Activated naive CD4-positive, alpha-beta T cell treated with anti-CD3 and anti-CD28 coated beads for 36 hours (primary cell): ENCODE data around the gene SDC1. TPM values are rescaled to one million over a fixed set of nuclear protein-coding genes. Genes with fewer than 3 reads are reported as not detected.

Experiments used
- CTCF ChIA-PET: fragments of 350-600 bp; sonication (Branson Sonifier 250); formaldehyde crosslinking; loops from one replicate; lab custom pipeline; 2021; ENCODE audit warnings: antibody characterized with exemption; lab: Charles Lee
- DNase-seq: peaks from one replicate; pipeline ENCODE4 v3.0.0-alpha.2; 2020
- H3K27ac Mint-ChIP-seq: one replicate; pipeline ENCODE4 v1.8.0; 2021; ENCODE audit warnings: mild to moderate bottlenecking, mixed read lengths
- H3K27me3 Mint-ChIP-seq: one replicate; pipeline ENCODE4 v1.8.0; 2021; ENCODE audit warnings: low read depth, mixed read lengths
- H3K36me3 Mint-ChIP-seq: one replicate; pipeline ENCODE4 v1.8.0; 2021; ENCODE audit warnings: low read depth, mixed read lengths
- H3K4me1 Mint-ChIP-seq: one replicate; pipeline ENCODE4 v1.8.0; 2021; ENCODE audit warnings: low read depth, mixed read lengths
- H3K4me3 Mint-ChIP-seq: one replicate; pipeline ENCODE4 v1.8.0; 2021; ENCODE audit warnings: mild to moderate bottlenecking, moderate library complexity, mixed read lengths
- H3K9me3 Mint-ChIP-seq: one replicate; pipeline ENCODE4 v1.8.0; 2021; ENCODE audit warnings: mixed read lengths
- intact Hi-C: fragments of 100-400 bp; cut with micrococcal nuclease; formaldehyde crosslinking; loops from one replicate; pipeline ENCODE4 v1.15.1; 2023
- total RNA-seq, 2 experiments: library from RNA; stranded (reverse); gene quantifications; one replicate each; pipeline ENCODE4 v1.2.3, GENCODE V29; 2021

Gene SDC1
- total RNA-seq, 2 experiments from 2014 or later, result 0.67 TPM

DNA sequence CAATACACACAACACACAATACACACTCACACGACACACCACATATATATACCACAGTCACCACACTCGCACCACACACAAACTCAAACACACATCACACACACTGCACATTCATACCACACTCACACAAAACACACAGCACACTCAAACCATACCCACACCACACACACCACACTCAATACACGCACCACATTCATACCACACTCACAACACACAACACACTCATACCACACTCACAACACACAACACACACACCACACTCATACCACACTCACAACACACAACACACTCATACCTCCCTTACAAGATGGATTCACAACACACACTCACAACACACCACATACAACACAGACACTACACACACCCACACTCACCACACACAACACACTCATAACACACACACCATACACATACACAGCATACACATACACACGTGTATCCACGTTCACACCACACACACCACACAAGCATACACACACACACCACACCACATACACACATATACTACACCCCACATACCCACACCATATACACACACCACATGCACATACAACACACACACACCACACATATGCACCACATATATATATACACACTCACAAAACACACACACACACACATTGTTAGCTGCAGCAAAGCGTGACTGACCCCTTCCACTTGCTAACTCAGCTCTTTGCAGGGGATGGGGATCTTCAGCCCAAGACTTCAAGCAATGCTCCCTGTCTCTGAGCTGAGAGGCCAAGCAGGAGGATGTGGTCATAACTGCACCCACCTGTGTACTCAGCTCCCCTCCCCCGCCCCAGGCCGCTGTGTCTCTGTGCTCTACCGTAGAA lies 59.0 kb downstream of the SDC1 start:
- Mint-ChIP-seq H3K4me1 (no peaks in the 10 kb centered on the region), H3K9me3 (no peaks in the 10 kb centered on the region), H3K27ac (no peak overlapping the region), H3K36me3 (no peaks in the 10 kb centered on the region), H3K27me3 (no peaks in the 10 kb centered on the region), H3K4me3 (no peak overlapping the region)
- intact Hi-C loops, result no loop called here
- peak; percentile 11 for DNase-seq
- CTCF ChIA-PET, result no interaction called here

GRCh38 chr2:20164734-20165478 lies 60.0 kb downstream of the SDC1 start:
- H3K27me3 Mint-ChIP-seq, result no peaks in the 10 kb centered on the region
- CTCF ChIA-PET, result no interaction called here
- H3K4me3 Mint-ChIP-seq, result no peak overlapping the region
- no peaks in the 10 kb centered on the region for H3K4me1 Mint-ChIP-seq
- no peak for DNase-seq
- H3K27ac Mint-ChIP-seq, result no peak overlapping the region
- no peaks in the 10 kb centered on the region for H3K36me3 Mint-ChIP-seq
- intact Hi-C loops, result no loop called here
- no peaks in the 10 kb centered on the region for H3K9me3 Mint-ChIP-seq

DNA sequence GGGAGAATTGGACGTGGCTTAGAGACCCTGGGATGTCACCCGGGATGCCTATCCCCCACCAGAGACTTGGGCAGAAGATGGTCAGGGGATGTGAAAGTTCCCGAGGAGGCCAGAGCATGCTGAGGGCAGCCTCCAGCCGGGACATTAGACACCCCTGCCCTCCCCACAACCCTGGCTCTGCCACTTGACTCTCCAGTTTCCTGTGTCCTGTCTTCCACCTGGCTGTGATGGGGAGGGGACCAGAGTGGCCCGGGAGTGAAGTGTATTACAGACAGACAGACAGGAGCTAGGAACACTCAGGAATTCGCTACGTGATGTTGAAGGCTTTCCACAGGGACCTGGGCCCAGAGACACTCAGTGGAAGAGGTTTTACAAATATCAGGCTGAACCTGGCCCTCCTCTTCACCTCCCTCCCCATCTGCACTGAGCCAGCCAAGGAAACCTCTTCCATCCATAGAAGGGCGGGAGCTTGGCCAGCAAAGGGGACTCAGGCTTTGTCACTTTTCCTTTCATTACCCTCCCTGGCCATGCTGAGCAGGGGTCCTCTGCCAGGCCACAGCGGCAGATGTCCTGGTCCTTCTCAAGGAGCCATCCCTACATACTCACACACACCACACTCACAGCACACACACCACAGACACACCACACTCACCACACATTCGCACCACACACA lies 60.7 kb downstream of the SDC1 start:
- H3K4me3 Mint-ChIP-seq, result no peak overlapping the region
- peaks cover 4% of the 10 kb centered on the region for H3K27me3 Mint-ChIP-seq
- no peak for DNase-seq
- CTCF ChIA-PET, result no interaction called here
- intact Hi-C loops, result no loop called here
- H3K9me3 Mint-ChIP-seq, result peaks cover 5% of the 10 kb centered on the region
- no peak overlapping the region for H3K27ac Mint-ChIP-seq
- H3K4me1 Mint-ChIP-seq, result no peaks in the 10 kb centered on the region
- H3K36me3 Mint-ChIP-seq, result no peaks in the 10 kb centered on the region

DNA sequence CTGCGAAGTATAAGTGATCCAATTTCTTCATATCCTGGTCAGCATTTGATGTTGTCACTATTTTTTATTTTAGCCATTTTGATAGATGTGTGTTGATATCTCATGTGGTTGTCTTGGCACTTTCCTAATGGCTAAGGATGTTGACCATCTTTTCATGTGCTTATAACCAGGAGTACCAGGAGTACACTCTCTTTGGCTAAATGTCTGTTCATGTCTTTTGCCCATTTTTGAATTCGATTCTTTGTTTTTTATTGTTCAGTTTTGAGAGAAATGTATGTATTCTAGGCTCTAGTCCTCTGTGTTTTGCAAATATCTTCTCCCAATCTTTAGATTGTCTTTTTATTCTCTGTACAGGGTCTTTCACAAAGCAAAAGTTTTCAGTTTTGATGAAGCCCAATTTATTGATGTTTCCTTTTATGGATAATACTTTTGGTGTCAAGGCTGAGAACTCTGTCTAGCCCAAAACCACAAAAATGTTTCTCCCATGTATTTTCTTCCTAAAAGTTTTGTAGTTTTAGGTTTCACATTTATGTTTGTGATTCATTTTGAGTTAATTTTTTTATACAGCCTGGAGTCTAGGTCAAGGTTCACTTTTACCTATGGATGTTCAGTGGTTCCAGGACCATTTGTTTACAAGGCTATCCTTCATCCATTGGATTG lies 65.4 kb downstream of the SDC1 start:
- Mint-ChIP-seq H3K27ac (no peak overlapping the region), H3K9me3 (peaks cover 5% of the 10 kb centered on the region), H3K4me1 (no peaks in the 10 kb centered on the region), H3K27me3 (peaks cover 8% of the 10 kb centered on the region), H3K4me3 (no peak overlapping the region), H3K36me3 (no peaks in the 10 kb centered on the region)
- CTCF ChIA-PET, result no interaction called here
- no peak for DNase-seq
- intact Hi-C loops, result no loop called here

DNA sequence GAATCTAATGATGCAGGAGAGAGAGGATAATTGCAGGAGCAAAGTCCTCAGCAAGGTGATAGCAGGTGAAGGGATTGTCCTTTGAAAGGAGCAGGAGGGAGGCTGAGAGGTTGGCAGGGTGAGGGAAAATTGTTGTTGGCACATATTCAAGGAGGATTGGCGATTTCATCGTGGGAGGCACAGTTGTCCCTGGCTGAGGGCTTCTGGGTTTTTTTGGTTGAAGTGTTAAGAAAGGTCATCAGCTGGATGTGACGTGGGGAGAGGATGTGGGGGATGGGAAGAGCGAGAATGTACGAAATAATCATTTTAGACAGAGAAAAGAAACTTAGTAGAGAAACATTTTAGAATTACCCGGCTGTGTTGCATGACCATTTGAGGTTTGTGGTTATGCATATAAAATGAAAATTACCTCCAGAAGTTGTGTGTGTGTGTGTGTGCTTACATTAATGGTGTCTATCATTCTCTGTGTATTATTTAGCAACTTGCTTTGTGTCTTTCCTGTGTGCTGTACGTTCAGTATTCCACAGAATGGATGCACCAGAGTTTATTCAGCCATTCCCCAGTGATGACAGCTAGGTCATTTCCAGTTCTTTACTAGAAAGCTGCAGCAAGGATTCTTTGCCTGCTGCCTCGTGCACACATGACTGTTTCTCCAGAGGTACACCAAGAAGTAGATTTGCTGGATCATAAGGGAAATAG lies 67.6 kb downstream of the SDC1 start:
- CTCF ChIA-PET, result no interaction called here
- no peak for DNase-seq
- H3K4me1 Mint-ChIP-seq, result no peaks in the 10 kb centered on the region
- peaks cover 8% of the 10 kb centered on the region for H3K27me3 Mint-ChIP-seq
- no peak overlapping the region for H3K4me3 Mint-ChIP-seq
- peaks cover 5% of the 10 kb centered on the region for H3K9me3 Mint-ChIP-seq
- intact Hi-C loops, result no loop called here
- H3K36me3 Mint-ChIP-seq, result no peaks in the 10 kb centered on the region
- H3K27ac Mint-ChIP-seq, result no peak overlapping the region

DNA sequence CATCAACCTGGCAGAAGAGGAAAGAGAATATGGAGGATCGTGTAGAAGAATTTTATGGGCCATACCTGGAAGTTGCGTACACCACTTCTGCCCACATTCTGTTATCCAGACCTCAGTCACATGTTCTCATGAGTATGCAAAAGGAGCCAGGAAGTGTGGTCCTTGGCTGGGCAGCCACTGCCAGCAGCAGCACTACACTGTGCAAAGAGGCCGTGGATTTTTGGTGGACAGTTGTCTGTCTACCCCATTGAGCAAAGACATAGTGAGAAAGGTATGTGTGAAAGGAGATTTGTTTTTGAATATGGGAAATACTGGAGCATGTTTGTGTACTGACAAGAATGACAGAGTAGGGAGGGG lies 68.1 kb downstream of the SDC1 start:
- no peaks in the 10 kb centered on the region for H3K4me1 Mint-ChIP-seq
- peaks cover 8% of the 10 kb centered on the region for H3K27me3 Mint-ChIP-seq
- no peak for DNase-seq
- no peak overlapping the region for H3K27ac Mint-ChIP-seq
- intact Hi-C loops, result no loop called here
- H3K4me3 Mint-ChIP-seq, result no peak overlapping the region
- no peaks in the 10 kb centered on the region for H3K36me3 Mint-ChIP-seq
- H3K9me3 Mint-ChIP-seq, result peaks cover 5% of the 10 kb centered on the region
- CTCF ChIA-PET, result no interaction called here

GRCh38 chr2:20156076-20156759 lies 68.7 kb downstream of the SDC1 start:
- no peak overlapping the region for H3K4me3 Mint-ChIP-seq
- CTCF ChIA-PET, result no interaction called here

DNA sequence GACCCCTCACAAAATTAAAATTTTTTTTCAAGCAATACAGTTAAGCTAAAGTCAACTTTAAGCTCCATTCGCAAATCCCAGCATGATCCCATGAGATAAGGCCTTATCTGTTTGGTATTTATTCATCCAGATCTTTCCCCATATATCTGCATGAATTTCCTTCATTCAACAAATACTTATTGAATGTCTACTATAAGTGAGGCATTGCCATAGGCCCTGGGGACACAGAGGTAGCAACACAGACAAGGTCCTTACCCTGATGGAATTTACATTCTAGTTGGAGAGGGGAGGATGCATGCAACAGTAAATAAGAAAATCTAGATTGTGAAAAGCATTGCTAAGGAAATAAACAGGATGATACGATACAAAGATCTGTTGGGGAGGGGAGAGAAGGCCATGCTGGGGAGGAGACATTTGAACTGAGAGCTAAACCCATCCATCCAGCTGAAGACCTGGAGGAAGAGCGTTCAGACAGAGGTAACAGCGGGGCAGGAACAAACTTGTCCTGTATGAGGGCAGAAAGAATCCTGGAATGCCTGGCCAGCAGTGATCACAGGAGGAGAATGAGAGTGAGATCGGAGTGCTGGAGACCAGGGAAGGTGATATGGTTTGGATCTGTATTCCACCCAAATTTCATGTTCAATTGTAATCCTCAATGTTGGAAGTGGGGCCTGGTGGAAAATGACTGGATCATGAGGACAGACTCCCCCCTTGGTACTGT lies 71.6 kb downstream of the SDC1 start:
- H3K27me3 Mint-ChIP-seq, result peaks cover 3% of the 10 kb centered on the region
- no peak for DNase-seq
- CTCF ChIA-PET, result no interaction called here
- intact Hi-C loops, result no loop called here
- no peak overlapping the region for H3K4me3 Mint-ChIP-seq
- no peaks in the 10 kb centered on the region for H3K36me3 Mint-ChIP-seq
- H3K27ac Mint-ChIP-seq, result no peak overlapping the region
- H3K9me3 Mint-ChIP-seq, result no peaks in the 10 kb centered on the region
- no peaks in the 10 kb centered on the region for H3K4me1 Mint-ChIP-seq

More at GRCh38 chr2:20156076-20156759, 68.7 kb downstream of the SDC1 start:
- H3K27ac Mint-ChIP-seq, result no peak overlapping the region
- intact Hi-C loops, result no loop called here
- H3K36me3 Mint-ChIP-seq, result no peaks in the 10 kb centered on the region
- H3K9me3 Mint-ChIP-seq, result peaks cover 5% of the 10 kb centered on the region
- no peaks in the 10 kb centered on the region for H3K4me1 Mint-ChIP-seq
- peaks cover 8% of the 10 kb centered on the region for H3K27me3 Mint-ChIP-seq
- no peak for DNase-seq

- H3K36me3 Mint-ChIP-seq, result no peaks in the 10 kb centered on the region
- no peak overlapping the region for H3K27ac Mint-ChIP-seq
- H3K9me3 Mint-ChIP-seq, result no peaks in the 10 kb centered on the region
- no peak for DNase-seq
- intact Hi-C loops, result no loop called here
- no peak overlapping the region for H3K4me3 Mint-ChIP-seq
- peaks cover 9% of the 10 kb centered on the region for H3K27me3 Mint-ChIP-seq
- CTCF ChIA-PET, result no interaction called here
- H3K4me1 Mint-ChIP-seq, result no peaks in the 10 kb centered on the region
Measured at GRCh38 chr2:20150806-20151571, 73.9 kb downstream of the SDC1 start.
